SK-N-SH (cell line): ENCODE measurements around the gene ABCC4. TPM values are rescaled to one million over a fixed set of nuclear protein-coding genes. Genes with fewer than 3 reads are reported as not detected.

ENCODE experiments used
- CTCF ChIA-PET: fragments of 300-600, 350-600 bp; formaldehyde crosslinking; extraction: SDS; loops from one replicate; lab custom pipeline; 2021; lab: Yijun Ruan, JAX
- POLR2A ChIA-PET: fragments of 350-600 bp; sonication (Branson Sonifier 250); formaldehyde crosslinking; extraction: SDS; loops from one replicate; lab custom pipeline; 2020; ENCODE audit warnings: antibody characterized with exemption, inconsistent platforms; lab: Yijun Ruan, JAX
- DNase-seq: peaks from one replicate; pipeline ENCODE4 v3.0.0; 2012
- H2AFZ ChIP-seq: fragments of 200-600 bp; sonication (generic); 2 replicates; pipeline ENCODE4 v1.8.1; 2016; ENCODE audit warnings: antibody characterized with exemption, mild to moderate bottlenecking, low read depth
- H3F3A ChIP-seq: fragments of 200-600 bp; sonication (generic); replicated peaks from 2 replicates; pipeline ENCODE3; 2016; ENCODE audit warnings: antibody characterized with exemption, mild to moderate bottlenecking; ENCODE audit not compliant: insufficient read depth
- H3K27ac ChIP-seq, 2 experiments: fragments of 200-500 bp in 1 of 2; fragments of 200-600 bp in 1 of 2; sonication (Bioruptor generic) in 1 of 2; sonication (generic), shearing (Covaris generic) in 1 of 2; 2 replicates each; pipeline versions ENCODE4 v1.5.1 to v1.6.1; 2014 to 2016; ENCODE audit warnings: low read depth in 2 of 2, inconsistent platforms in 1 of 2, low read length in 1 of 2, mild to moderate bottlenecking in 1 of 2, mixed read lengths in 1 of 2
- H3K27me3 ChIP-seq: fragments of 200-600 bp; sonication (generic), shearing (Covaris generic); 2 replicates; pipeline ENCODE4 v1.6.1; 2016; ENCODE audit warnings: mixed run types; ENCODE audit not compliant: insufficient read depth
- H3K36me3 ChIP-seq, 2 experiments: fragments of 200-500 bp in 1 of 2; fragments of 200-600 bp in 1 of 2; sonication (Bioruptor generic) in 1 of 2; sonication (generic) in 1 of 2; replicated peaks in 1 of 2; 2 replicates each; pipeline versions ENCODE3 to v1.5.1; 2014 to 2016; ENCODE audit warnings: low read length in 1 of 2, mild to moderate bottlenecking in 1 of 2; ENCODE audit not compliant: insufficient read depth in 2 of 2, control insufficient read depth in 1 of 2
- H3K4me1 ChIP-seq, 2 experiments: fragments of 200-500 bp in 1 of 2; fragments of 200-600 bp in 1 of 2; sonication (Bioruptor generic) in 1 of 2; sonication (generic), shearing (Covaris generic) in 1 of 2; 2 replicates each; pipeline versions ENCODE4 v1.5.1 to v1.6.1; 2014 to 2016; ENCODE audit warnings: low read depth in 1 of 2, low read length in 1 of 2, mixed run types in 1 of 2; ENCODE audit not compliant: insufficient read depth in 2 of 2, control insufficient read depth in 1 of 2
- H3K4me2 ChIP-seq: fragments of 200-600 bp; sonication (generic), shearing (Covaris generic); 2 replicates; pipeline ENCODE4 v1.6.1; 2017; ENCODE audit warnings: mixed run types
- H3K4me3 ChIP-seq, 2 experiments: fragments of 200-500 bp in 1 of 2; fragments of 200-600 bp in 1 of 2; sonication (Bioruptor generic) in 1 of 2; sonication (generic), shearing (Covaris generic) in 1 of 2; 2 replicates each; pipeline versions ENCODE4 v1.5.1 to v1.8.1; 2014 to 2016; ENCODE audit warnings: low read depth in 2 of 2, inconsistent platforms in 1 of 2, low read length in 1 of 2, mild to moderate bottlenecking in 1 of 2, mixed read lengths in 1 of 2, moderate library complexity in 1 of 2
- H3K79me2 ChIP-seq: fragments of 200-600 bp; sonication (generic); 2 replicates; pipeline ENCODE4 v1.8.1; 2017; ENCODE audit warnings: mild to moderate bottlenecking; ENCODE audit not compliant: insufficient read depth
- H3K9ac ChIP-seq: fragments of 200-600 bp; sonication (generic); 2 replicates; pipeline ENCODE4 v1.6.1; 2017; ENCODE audit warnings: mixed run types
- H3K9me2 ChIP-seq: fragments of 200-600 bp; sonication (generic); 2 replicates; pipeline ENCODE4 v1.6.1; 2017; ENCODE audit warnings: mixed run types
- H3K9me3 ChIP-seq: fragments of 200-600 bp; sonication (generic); 2 replicates; pipeline ENCODE4 v1.6.1; 2017; ENCODE audit warnings: mixed run types, mild to moderate bottlenecking, moderate library complexity
- H4K20me1 ChIP-seq: fragments of 200-600 bp; sonication (generic); 2 replicates; pipeline ENCODE4 v1.6.1; 2017; ENCODE audit warnings: mild to moderate bottlenecking, mixed run types; ENCODE audit not compliant: insufficient read depth
- CHD2 ChIP-seq: fragments of 150-350 bp; IDR thresholded peaks from 2 replicates; pipeline ENCODE4 v1.6.1; 2018; ENCODE audit warnings: low read length; ENCODE audit not compliant: partially characterized antibody
- ELF1 ChIP-seq: IDR thresholded peaks from 2 replicates; pipeline ENCODE4 v1.4.0; 2012
- EP300 ChIP-seq, 2 experiments: IDR thresholded peaks; 2 replicates each; pipeline versions ENCODE4 v1.4.0 to v1.6.1; 2012; ENCODE audit warnings: borderline replicate concordance in 1 of 2, low read depth in 1 of 2, low read length in 1 of 2
- FOXJ3 ChIP-seq: sonication (generic); formaldehyde crosslinking; IDR thresholded peaks from 2 replicates; pipeline ENCODE4 v1.5.1; 2020; ENCODE audit warnings: mild to moderate bottlenecking, missing genetic modification reagents
- NFIC ChIP-seq: IDR thresholded peaks from 2 replicates; pipeline ENCODE4 v1.4.0; 2012; ENCODE audit warnings: borderline replicate concordance
- NRF1 ChIP-seq: IDR thresholded peaks from 2 replicates; pipeline ENCODE4 v1.6.1; 2012; ENCODE audit warnings: low read depth, mild to moderate bottlenecking, low read length
- RXRA ChIP-seq: IDR thresholded peaks from 2 replicates; pipeline ENCODE4 v1.4.0; 2012; ENCODE audit warnings: low read depth, mild to moderate bottlenecking, borderline replicate concordance
- TCF12 ChIP-seq: IDR thresholded peaks from 2 replicates; pipeline ENCODE4 v1.4.0; 2012
- WGBS: methylation state at CpG from one replicate; pipeline ENCODE4 v1.1.6; 2017; ENCODE audit warnings: low lambda C conversion rate; 5-methylcytosine and 5-hydroxymethylcytosine counted together
- polyA plus RNA-seq, 3 experiments: library from polyadenylated mRNA; depleted of rRNA; stranded (reverse); fragments of >200 nt; gene quantifications; 2 replicates each; pipeline ENCODE4 v1.2.3, GENCODE V29; 2012
- TF ChIP-seq, protein P1 (sequence below): fragments of 200-600 bp; sonication (generic); IDR thresholded peaks from 2 replicates; pipeline ENCODE4 v1.6.1; 2017; ENCODE audit warnings: antibody characterized with exemption, mild to moderate bottlenecking, moderate library complexity
- TF ChIP-seq, protein P2 (sequence below): IDR thresholded peaks from 2 replicates; pipeline ENCODE4 v1.6.1; 2012; ENCODE audit warnings: mild to moderate bottlenecking, low read depth, low read length, moderate library complexity
- TF ChIP-seq, protein P3 (sequence below): fragments of 150-350 bp; IDR thresholded peaks from 2 replicates; pipeline ENCODE4 v1.6.1; 2016; ENCODE audit warnings: mild to moderate bottlenecking, low read depth, low read length

The ABCC4 gene
- polyA plus RNA-seq, 1 of the 3 experiments (the other 2 are of a cell fraction): 7.8 TPM

DNA sequence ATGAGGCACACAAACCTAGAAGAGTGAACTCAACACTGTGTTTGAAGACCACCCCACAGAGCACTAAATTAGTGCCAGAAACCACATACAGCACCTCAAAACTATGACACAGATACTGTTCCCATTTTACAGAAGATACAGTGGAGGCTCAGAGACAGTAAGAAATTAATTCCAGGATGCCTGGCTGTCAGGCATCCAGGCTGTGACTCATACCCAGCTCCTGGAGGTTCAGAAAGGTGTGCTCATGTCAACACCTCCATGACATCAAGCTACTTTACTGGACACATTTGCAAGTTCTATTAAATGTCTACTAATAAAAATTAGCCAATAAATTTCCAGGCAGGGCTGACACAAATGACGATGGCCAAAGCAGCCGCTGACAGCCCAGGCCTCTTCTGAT lies 176.3 kb downstream of the ABCC4 start (continued):
- TF ChIP-seq FOXJ3 (CRISPR knock-in tag): no peak
- no peak for TF ChIP-seq ELF1
- TF ChIP-seq TCF12: no peak
- no peak for TF ChIP-seq RXRA

DNA sequence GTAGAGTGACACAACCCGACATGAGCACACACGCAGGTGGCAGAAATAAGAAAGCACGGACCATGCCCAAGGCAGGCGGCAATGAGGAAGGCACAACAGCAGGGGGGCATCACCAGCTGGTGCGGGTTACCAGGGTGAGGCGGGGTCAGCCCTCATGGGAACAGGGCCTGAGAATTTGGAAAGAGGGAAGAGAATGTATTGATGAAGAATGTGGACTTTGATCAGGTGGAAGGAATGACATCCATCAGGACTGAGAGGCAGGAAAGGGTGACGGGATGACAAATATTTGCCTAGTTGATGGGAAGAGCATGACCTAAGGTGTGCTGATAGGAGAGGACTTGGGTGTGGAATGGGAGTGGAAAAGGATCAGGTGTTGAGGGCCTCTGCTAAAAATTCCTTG lies 177.5 kb downstream of the ABCC4 start:
- DNase-seq: no peak
- H3K4me1 ChIP-seq: no peaks in the 10 kb centered on the region
- 83% methylated on average over 7 of the region's 7 CpGs for WGBS
- H3K4me3 ChIP-seq: no peak overlapping the region
- POLR2A ChIA-PET: no interaction called here
- H4K20me1 ChIP-seq: no peaks in the 10 kb centered on the region
- peaks cover 3% of the 10 kb centered on the region for H3F3A ChIP-seq
- peaks cover 0 to 3% of the 10 kb centered on the region in 2 experiments for H3K36me3 ChIP-seq
- no peaks in the 10 kb centered on the region for H3K27me3 ChIP-seq
- H3K9me2 ChIP-seq: no peaks in the 10 kb centered on the region
- CTCF ChIA-PET: no interaction called here
- H3K27ac ChIP-seq: no peak overlapping the region
- no peaks in the 10 kb centered on the region for H3K79me2 ChIP-seq
- H3K4me2 ChIP-seq: no peak overlapping the region
- H2AFZ ChIP-seq: no peak overlapping the region
- H3K9ac ChIP-seq: no peak overlapping the region
- H3K9me3 ChIP-seq: no peaks in the 10 kb centered on the region
- TF ChIP-seq CHD2: no peak
- no peak for TF ChIP-seq EP300 (IDR thresholded peaks at IDR 0.05; ENCODE audit: borderline replicate concordance in 1 of 2, low read depth in 1 of 2, low read length in 1 of 2)
- TF ChIP-seq, protein P1, sequence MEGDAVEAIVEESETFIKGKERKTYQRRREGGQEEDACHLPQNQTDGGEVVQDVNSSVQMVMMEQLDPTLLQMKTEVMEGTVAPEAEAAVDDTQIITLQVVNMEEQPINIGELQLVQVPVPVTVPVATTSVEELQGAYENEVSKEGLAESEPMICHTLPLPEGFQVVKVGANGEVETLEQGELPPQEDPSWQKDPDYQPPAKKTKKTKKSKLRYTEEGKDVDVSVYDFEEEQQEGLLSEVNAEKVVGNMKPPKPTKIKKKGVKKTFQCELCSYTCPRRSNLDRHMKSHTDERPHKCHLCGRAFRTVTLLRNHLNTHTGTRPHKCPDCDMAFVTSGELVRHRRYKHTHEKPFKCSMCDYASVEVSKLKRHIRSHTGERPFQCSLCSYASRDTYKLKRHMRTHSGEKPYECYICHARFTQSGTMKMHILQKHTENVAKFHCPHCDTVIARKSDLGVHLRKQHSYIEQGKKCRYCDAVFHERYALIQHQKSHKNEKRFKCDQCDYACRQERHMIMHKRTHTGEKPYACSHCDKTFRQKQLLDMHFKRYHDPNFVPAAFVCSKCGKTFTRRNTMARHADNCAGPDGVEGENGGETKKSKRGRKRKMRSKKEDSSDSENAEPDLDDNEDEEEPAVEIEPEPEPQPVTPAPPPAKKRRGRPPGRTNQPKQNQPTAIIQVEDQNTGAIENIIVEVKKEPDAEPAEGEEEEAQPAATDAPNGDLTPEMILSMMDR: no peak
- TF ChIP-seq NFIC: no peak
- no peak for TF ChIP-seq NRF1
- TF ChIP-seq, protein P2, sequence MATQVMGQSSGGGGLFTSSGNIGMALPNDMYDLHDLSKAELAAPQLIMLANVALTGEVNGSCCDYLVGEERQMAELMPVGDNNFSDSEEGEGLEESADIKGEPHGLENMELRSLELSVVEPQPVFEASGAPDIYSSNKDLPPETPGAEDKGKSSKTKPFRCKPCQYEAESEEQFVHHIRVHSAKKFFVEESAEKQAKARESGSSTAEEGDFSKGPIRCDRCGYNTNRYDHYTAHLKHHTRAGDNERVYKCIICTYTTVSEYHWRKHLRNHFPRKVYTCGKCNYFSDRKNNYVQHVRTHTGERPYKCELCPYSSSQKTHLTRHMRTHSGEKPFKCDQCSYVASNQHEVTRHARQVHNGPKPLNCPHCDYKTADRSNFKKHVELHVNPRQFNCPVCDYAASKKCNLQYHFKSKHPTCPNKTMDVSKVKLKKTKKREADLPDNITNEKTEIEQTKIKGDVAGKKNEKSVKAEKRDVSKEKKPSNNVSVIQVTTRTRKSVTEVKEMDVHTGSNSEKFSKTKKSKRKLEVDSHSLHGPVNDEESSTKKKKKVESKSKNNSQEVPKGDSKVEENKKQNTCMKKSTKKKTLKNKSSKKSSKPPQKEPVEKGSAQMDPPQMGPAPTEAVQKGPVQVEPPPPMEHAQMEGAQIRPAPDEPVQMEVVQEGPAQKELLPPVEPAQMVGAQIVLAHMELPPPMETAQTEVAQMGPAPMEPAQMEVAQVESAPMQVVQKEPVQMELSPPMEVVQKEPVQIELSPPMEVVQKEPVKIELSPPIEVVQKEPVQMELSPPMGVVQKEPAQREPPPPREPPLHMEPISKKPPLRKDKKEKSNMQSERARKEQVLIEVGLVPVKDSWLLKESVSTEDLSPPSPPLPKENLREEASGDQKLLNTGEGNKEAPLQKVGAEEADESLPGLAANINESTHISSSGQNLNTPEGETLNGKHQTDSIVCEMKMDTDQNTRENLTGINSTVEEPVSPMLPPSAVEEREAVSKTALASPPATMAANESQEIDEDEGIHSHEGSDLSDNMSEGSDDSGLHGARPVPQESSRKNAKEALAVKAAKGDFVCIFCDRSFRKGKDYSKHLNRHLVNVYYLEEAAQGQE: no peak
- TF ChIP-seq, protein P3, sequence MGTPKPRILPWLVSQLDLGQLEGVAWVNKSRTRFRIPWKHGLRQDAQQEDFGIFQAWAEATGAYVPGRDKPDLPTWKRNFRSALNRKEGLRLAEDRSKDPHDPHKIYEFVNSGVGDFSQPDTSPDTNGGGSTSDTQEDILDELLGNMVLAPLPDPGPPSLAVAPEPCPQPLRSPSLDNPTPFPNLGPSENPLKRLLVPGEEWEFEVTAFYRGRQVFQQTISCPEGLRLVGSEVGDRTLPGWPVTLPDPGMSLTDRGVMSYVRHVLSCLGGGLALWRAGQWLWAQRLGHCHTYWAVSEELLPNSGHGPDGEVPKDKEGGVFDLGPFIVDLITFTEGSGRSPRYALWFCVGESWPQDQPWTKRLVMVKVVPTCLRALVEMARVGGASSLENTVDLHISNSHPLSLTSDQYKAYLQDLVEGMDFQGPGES: no peak
